ENCODE results near the gene SLC26A1. TPM values are rescaled to one million over a fixed set of nuclear protein-coding genes. Genes with fewer than 3 reads are reported as not detected.

The SLC26A1 gene
- total and polyA plus RNA-seq, 2 donors, result 0.14 to 0.41 TPM

DNA sequence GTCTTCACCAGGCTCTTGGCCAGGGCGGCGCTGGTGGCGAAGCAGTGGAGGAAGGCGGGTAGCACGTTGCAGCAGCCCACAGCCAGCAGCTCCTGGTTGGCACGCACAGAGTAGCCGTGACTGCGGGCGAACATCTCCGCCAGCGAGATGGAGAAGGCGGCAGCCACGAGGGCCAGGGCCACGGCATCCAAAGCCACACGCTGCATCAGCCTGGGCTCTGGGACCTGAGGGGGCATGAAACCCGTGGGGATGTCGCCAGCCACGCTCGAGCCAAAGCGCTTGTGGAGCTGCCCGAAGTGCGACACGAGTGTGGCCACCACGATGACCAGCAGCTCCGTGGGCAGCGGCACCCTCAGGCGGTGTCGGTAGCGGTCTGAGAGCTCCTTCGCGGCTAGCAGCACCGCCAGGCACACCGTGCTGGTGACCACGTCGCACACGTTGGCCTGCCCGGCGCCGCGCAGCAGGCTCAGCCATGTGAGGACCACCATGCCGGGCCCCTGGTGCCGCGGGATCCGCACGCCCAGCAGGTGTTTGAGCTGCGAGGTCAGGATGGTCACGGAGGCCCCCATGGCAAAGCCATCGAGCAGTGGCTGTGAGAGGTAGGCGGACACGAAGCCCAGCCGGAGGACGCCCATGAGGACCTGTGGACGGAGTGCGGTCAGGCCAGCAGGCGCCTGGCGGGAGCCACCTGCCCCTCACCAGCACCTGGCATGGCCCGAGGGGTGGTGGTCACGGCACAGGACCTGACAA lies 3.3 kb downstream of the SLC26A1 start:
- Histone ChIP-seq H3K4me1 (ENCODE audit: control insufficient read depth in 2 of 2, insufficient read depth in 2 of 2, low read length in 2 of 2) (peaks cover 23 to 24% of the 10 kb centered on the region in 2 donors), H3K9me3 (ENCODE audit: control insufficient read depth in 2 of 2, insufficient read depth in 1 of 2, low read length in 1 of 2) (no peaks in the 10 kb centered on the region), H3K27me3 (ENCODE audit: control insufficient read depth in 2 of 2, insufficient read depth in 1 of 2, low read length in 1 of 2) (no peaks in the 10 kb centered on the region), H3K4me3 (ENCODE audit: low read length in 2 of 2) (no peak overlapping the region), H3K27ac (ENCODE audit: low read depth in 1 of 2, low read length in 1 of 2) (no peak overlapping the region), H3K36me3 (ENCODE audit: control insufficient read depth in 2 of 2, insufficient read depth in 2 of 2, low read length in 1 of 2) (peaks cover 5 to 22% of the 10 kb centered on the region in 2 donors)
- WGBS, result 97% methylated on average over 58 of the region's 58 CpGs
- no peak for DNase-seq (ENCODE audit: low read depth in 6 of 9, low spot score in 9 of 9)

DNA sequence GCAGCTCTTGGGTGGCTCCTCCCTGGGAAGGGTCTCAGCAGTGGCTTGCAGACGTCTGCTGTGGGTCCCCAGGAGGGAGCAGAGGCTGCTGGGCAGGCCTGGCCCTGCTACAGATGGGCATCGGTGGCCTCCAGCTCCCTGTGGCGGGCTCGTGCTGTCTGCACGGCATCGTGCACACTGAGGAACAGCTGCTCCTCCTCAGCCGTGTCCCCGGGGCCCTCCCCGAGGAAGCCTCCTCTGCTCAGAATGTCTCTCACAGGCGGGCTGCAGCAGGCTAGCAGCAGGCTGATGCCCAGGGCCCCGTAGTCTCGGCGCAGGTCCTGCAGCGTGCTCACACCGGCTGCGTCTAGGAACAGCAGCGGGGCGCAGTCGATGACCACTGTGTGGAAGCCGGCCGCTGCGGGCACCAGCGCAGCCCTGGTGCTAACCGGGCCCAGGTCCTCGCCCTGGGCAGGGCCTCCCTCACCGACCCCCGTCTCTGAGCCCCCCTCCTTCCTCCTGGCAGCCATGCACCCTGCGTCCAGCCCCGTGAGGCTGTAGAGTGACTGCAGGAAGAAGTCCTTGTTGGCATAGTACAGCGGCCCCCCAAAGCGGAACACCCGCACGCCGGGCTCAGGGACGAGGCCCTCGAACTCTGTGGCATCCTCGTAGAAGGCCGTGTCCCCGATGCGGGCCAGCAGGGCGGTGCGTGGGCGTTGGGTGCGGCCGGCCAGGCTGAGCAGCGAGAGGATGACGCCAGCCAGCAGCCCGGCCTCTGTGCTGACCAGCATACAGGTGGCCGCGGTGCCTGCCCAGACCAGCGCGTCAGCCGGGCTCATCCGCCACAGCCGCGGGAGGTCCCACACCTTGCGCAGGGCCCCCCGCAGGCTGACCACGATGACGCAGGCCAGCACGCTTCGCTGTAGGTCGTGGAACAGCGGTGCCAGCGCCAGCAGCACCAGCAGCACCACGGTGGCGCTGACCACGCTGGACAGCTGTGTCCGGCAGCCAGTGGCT lies 4.2 kb downstream of the SLC26A1 start:
- H3K27me3 ChIP-seq (ENCODE audit: control insufficient read depth in 2 of 2, insufficient read depth in 1 of 2, low read length in 1 of 2), result no peaks in the 10 kb centered on the region
- H3K36me3 ChIP-seq (ENCODE audit: control insufficient read depth in 2 of 2, insufficient read depth in 2 of 2, low read length in 1 of 2), result peaks cover 5 to 22% of the 10 kb centered on the region in 2 donors
- peaks cover 24 to 27% of the 10 kb centered on the region in 2 donors for H3K4me1 ChIP-seq (ENCODE audit: control insufficient read depth in 2 of 2, insufficient read depth in 2 of 2, low read length in 2 of 2)
- H3K27ac ChIP-seq (ENCODE audit: low read depth in 1 of 2, low read length in 1 of 2), result no peak overlapping the region
- no peak overlapping the region for H3K4me3 ChIP-seq (ENCODE audit: low read length in 2 of 2)
- H3K9me3 ChIP-seq (ENCODE audit: control insufficient read depth in 2 of 2, insufficient read depth in 1 of 2, low read length in 1 of 2), result no peaks in the 10 kb centered on the region
- no peak for DNase-seq (ENCODE audit: low read depth in 6 of 9, low spot score in 9 of 9)
- WGBS, result 97% methylated on average over 69 of the region's 69 CpGs

DNA sequence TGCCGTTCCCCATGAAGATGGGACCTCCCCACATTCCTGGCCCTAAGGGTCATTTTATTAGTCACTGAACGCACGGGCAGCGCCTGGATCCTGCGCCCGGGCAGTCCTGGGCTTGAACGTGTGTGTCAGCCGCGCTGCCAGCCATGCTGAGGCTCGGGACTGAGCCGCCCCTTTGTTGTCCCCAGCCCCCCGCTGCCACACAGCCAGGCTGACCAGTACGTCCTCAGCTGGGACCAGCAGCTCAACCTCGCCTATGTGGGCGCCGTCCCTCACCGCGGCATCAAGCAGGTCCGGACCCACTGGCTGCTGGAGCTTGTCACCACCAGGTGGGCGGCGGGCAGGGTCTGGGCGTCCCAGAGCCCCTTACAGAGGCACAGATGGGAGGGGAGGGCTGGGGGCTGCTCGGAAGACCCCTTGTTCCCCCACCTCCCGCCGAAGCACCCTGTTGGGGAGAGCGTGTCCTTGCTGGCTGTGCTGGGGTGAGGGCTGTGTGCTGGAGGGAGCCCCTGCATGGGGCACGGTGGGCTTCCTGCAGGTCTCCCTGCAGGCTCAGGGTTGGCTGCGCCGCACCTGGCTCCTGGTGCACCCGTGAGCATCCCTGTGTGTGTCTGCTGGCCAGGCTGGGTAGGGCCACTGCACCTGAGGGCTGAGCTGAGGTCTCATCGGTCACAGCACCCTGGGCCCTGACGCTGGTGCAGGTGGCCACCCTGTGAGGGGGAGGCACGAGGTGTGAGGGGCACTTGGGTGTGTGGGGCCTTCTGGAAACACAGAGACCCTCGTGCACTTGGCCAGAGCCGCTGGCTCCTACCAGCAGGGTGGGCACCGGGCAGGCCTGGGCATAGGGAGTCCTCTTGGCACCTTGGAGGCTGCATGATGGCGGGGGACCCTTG lies 5.3 kb downstream of the SLC26A1 start:
- peaks cover 24 to 27% of the 10 kb centered on the region in 2 donors for H3K4me1 ChIP-seq (ENCODE audit: control insufficient read depth in 2 of 2, insufficient read depth in 2 of 2, low read length in 2 of 2)
- no peak for DNase-seq (ENCODE audit: low read depth in 6 of 9, low spot score in 9 of 9)
- H3K9me3 ChIP-seq (ENCODE audit: control insufficient read depth in 2 of 2, insufficient read depth in 1 of 2, low read length in 1 of 2), result no peaks in the 10 kb centered on the region
- WGBS, result 91% methylated on average over 37 of the region's 37 CpGs
- no peak overlapping the region for H3K27ac ChIP-seq (ENCODE audit: low read depth in 1 of 2, low read length in 1 of 2)
- H3K27me3 ChIP-seq (ENCODE audit: control insufficient read depth in 2 of 2, insufficient read depth in 1 of 2, low read length in 1 of 2), result no peaks in the 10 kb centered on the region
- peak overlapping the region; percentile 23 to 81 for H3K4me3 ChIP-seq (ENCODE audit: low read length in 2 of 2)
- peaks cover 5 to 22% of the 10 kb centered on the region in 2 donors for H3K36me3 ChIP-seq (ENCODE audit: control insufficient read depth in 2 of 2, insufficient read depth in 2 of 2, low read length in 1 of 2)

DNA sequence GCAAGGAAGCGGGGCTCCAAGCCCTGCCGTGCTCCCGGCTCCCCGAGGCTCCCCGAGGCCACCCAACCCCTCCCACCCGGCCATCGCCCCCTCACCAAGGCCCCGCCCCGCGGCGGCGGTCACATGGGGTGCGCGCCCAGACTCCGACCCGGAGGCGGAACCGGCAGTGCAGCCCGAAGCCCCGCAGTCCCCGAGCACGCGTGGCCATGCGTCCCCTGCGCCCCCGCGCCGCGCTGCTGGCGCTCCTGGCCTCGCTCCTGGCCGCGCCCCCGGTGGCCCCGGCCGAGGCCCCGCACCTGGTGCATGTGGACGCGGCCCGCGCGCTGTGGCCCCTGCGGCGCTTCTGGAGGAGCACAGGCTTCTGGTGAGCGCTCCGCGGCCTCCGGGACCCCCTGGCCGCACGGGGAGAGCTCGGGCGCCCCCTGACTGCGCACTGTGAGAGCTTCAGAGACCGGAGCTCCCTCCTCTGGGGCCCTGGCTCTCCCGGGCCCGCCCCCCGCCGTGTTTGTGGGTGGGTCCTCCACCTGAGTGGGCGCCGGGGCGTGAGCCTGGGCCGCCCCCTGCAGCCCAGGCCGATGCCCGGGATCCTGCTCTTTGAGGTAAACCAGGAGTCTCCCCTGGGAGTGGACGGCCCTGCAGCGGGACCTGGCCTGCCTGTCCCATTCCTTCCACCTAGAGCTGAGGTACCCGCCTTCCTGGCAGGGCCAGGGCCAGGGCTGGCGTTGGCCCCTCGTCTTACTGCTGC lies 6.2 kb downstream of the SLC26A1 start, which contains the start of gene IDUA:
IDUA (plus strand) TSS at position 166 of the 745 bp plus-strand sequence; CDS start at position 207, 41 bp downstream.
- DNase-seq (ENCODE audit: low read depth in 6 of 9, low spot score in 9 of 9), result peak; percentile 61 to 92 (median 83)
- Histone ChIP-seq H3K36me3 (ENCODE audit: control insufficient read depth in 2 of 2, insufficient read depth in 2 of 2, low read length in 1 of 2) (peaks cover 5 to 22% of the 10 kb centered on the region in 2 donors), H3K9me3 (ENCODE audit: control insufficient read depth in 2 of 2, insufficient read depth in 1 of 2, low read length in 1 of 2) (no peaks in the 10 kb centered on the region), H3K4me3 (ENCODE audit: low read length in 2 of 2) (peak within 1 kb of the TSS; percentile 60 to 81), H3K27ac (ENCODE audit: low read depth in 1 of 2, low read length in 1 of 2) (peak within 1 kb of the TSS; percentile 75 to 95), H3K27me3 (ENCODE audit: control insufficient read depth in 2 of 2, insufficient read depth in 1 of 2, low read length in 1 of 2) (no peaks in the 10 kb centered on the region), H3K4me1 (ENCODE audit: control insufficient read depth in 2 of 2, insufficient read depth in 2 of 2, low read length in 2 of 2) (peaks cover 24 to 27% of the 10 kb centered on the region in 2 donors)
- WGBS, result 2% methylated on average over 69 of the region's 69 CpGs

GRCh38 chr4:986428-986878 lies 6.8 kb downstream of the SLC26A1 start:
- 4% methylated on average over 14 of the region's 14 CpGs for WGBS
- Histone ChIP-seq H3K4me3 (ENCODE audit: low read length in 2 of 2) (peak overlapping the region; percentile 60 to 81), H3K4me1 (ENCODE audit: control insufficient read depth in 2 of 2, insufficient read depth in 2 of 2, low read length in 2 of 2) (peaks cover 24 to 27% of the 10 kb centered on the region in 2 donors), H3K27ac (ENCODE audit: low read depth in 1 of 2, low read length in 1 of 2) (peak overlapping the region; percentile 75 to 95), H3K9me3 (ENCODE audit: control insufficient read depth in 2 of 2, insufficient read depth in 1 of 2, low read length in 1 of 2) (no peaks in the 10 kb centered on the region), H3K27me3 (ENCODE audit: control insufficient read depth in 2 of 2, insufficient read depth in 1 of 2, low read length in 1 of 2) (no peaks in the 10 kb centered on the region), H3K36me3 (ENCODE audit: control insufficient read depth in 2 of 2, insufficient read depth in 2 of 2, low read length in 1 of 2) (peaks cover 5 to 18% of the 10 kb centered on the region in 2 donors)
- DNase-seq (ENCODE audit: low read depth in 6 of 9, low spot score in 9 of 9), result no peak

DNA sequence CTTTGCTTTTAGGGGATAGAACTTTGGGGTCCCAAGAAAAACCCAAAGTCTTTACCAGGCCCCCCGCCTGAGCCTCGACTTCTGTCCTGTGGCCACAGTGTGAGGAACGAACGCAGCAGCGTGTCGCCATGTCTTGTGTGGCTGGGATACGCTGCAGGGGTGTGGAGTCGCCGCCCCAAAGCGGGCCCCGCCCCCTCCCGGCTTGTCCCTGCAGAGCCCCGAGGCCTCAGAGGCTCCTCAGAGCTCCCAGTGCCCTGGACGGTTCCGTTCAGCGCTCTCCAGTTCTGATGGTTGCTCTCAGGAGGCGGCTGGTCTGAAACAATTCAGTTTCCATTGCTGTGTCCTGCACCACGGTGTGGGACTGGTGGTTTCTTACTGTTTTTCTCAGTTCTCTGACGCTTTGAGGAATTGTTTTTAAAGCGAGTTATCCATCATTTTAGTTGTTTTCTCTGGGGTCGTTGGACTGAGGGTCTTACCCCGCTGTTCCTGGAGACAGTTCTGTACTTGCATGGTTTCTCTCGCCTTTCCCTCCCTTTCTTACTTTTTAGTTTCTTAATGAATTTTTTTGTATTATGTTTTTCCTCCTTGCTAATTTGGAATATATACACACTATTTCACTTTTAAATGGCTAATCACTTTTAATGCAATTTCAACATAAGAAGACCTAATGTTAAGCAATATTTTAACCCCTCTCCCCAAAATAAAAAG lies 7.9 kb downstream of the SLC26A1 start:
- 46% methylated on average over 23 of the region's 23 CpGs for WGBS

DNA sequence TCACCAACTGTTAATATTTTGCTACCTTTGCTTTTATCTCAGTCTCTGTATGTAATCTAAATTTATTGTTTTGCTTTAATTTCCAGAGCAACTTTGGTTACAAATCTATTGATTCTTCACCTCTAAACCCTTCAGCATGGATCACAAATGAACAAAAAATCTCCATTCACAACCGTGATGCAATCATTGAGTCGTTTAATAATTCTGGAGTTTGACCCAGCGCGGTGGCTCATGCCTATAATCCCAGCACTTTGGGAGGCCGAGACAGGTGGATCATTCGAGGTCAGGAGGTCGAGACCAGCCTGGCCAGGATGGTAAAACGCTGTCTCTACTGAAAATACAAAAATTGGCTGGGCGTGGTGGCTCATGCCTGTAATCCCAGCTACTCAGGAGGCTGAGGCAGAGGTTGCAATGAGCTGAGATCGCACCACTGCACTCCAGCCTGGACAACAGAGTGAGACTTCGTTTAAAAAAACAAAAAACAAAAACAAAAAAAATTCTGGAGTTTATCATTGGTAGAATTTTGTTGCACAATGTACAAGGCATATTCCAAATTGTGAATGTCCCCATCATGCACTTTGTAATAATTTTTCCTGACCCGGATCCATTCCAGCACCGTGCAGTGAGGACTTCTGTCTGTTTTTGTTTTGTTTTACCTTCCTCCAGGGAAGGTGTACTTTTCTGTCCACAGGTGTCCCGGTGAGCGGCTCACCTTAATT lies 8.7 kb downstream of the SLC26A1 start:
- 85% methylated on average over 15 of the region's 15 CpGs for WGBS
- H3K4me3 ChIP-seq (ENCODE audit: low read length in 2 of 2), result peak overlapping the region in 1 of 2 donors; percentile 35
- no peaks in the 10 kb centered on the region for H3K9me3 ChIP-seq (ENCODE audit: control insufficient read depth in 2 of 2, insufficient read depth in 1 of 2, low read length in 1 of 2)
- peaks cover 0 to 5% of the 10 kb centered on the region in 2 donors for H3K27me3 ChIP-seq (ENCODE audit: control insufficient read depth in 2 of 2, insufficient read depth in 1 of 2, low read length in 1 of 2)
- DNase-seq (ENCODE audit: low read depth in 6 of 9, low spot score in 9 of 9), result no peak
- H3K27ac ChIP-seq (ENCODE audit: low read depth in 1 of 2, low read length in 1 of 2), result no peak overlapping the region
- peaks cover 24 to 27% of the 10 kb centered on the region in 2 donors for H3K4me1 ChIP-seq (ENCODE audit: control insufficient read depth in 2 of 2, insufficient read depth in 2 of 2, low read length in 2 of 2)
- H3K36me3 ChIP-seq (ENCODE audit: control insufficient read depth in 2 of 2, insufficient read depth in 2 of 2, low read length in 1 of 2), result no peaks in the 10 kb centered on the region

More for the DNA sequence above, 7.9 kb downstream of the SLC26A1 start:
- no peaks in the 10 kb centered on the region for H3K27me3 ChIP-seq (ENCODE audit: control insufficient read depth in 2 of 2, insufficient read depth in 1 of 2, low read length in 1 of 2)
- peaks cover 5 to 7% of the 10 kb centered on the region in 2 donors for H3K36me3 ChIP-seq (ENCODE audit: control insufficient read depth in 2 of 2, insufficient read depth in 2 of 2, low read length in 1 of 2)
- no peaks in the 10 kb centered on the region for H3K9me3 ChIP-seq (ENCODE audit: control insufficient read depth in 2 of 2, insufficient read depth in 1 of 2, low read length in 1 of 2)
- peak in 4 of 9 donors; percentile 24 to 62 (median 41) for DNase-seq (ENCODE audit: low read depth in 6 of 9, low spot score in 9 of 9)
- peaks cover 24 to 27% of the 10 kb centered on the region in 2 donors for H3K4me1 ChIP-seq (ENCODE audit: control insufficient read depth in 2 of 2, insufficient read depth in 2 of 2, low read length in 2 of 2)
- no peak overlapping the region for H3K27ac ChIP-seq (ENCODE audit: low read depth in 1 of 2, low read length in 1 of 2)
- H3K4me3 ChIP-seq (ENCODE audit: low read length in 2 of 2), result peak overlapping the region in 1 of 2 donors; percentile 35
